Astrocyte of the hippocampus (primary cell): ENCODE measurements around the gene ADGRA3.

ENCODE experiments used
- DNase-seq: peaks from one replicate; pipeline ENCODE4 v3.0.0; 2011; ENCODE audit warnings: low read depth, low spot score

ADGRA3 gene, protein sequence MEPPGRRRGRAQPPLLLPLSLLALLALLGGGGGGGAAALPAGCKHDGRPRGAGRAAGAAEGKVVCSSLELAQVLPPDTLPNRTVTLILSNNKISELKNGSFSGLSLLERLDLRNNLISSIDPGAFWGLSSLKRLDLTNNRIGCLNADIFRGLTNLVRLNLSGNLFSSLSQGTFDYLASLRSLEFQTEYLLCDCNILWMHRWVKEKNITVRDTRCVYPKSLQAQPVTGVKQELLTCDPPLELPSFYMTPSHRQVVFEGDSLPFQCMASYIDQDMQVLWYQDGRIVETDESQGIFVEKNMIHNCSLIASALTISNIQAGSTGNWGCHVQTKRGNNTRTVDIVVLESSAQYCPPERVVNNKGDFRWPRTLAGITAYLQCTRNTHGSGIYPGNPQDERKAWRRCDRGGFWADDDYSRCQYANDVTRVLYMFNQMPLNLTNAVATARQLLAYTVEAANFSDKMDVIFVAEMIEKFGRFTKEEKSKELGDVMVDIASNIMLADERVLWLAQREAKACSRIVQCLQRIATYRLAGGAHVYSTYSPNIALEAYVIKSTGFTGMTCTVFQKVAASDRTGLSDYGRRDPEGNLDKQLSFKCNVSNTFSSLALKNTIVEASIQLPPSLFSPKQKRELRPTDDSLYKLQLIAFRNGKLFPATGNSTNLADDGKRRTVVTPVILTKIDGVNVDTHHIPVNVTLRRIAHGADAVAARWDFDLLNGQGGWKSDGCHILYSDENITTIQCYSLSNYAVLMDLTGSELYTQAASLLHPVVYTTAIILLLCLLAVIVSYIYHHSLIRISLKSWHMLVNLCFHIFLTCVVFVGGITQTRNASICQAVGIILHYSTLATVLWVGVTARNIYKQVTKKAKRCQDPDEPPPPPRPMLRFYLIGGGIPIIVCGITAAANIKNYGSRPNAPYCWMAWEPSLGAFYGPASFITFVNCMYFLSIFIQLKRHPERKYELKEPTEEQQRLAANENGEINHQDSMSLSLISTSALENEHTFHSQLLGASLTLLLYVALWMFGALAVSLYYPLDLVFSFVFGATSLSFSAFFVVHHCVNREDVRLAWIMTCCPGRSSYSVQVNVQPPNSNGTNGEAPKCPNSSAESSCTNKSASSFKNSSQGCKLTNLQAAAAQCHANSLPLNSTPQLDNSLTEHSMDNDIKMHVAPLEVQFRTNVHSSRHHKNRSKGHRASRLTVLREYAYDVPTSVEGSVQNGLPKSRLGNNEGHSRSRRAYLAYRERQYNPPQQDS (N-terminal part only)

DNA sequence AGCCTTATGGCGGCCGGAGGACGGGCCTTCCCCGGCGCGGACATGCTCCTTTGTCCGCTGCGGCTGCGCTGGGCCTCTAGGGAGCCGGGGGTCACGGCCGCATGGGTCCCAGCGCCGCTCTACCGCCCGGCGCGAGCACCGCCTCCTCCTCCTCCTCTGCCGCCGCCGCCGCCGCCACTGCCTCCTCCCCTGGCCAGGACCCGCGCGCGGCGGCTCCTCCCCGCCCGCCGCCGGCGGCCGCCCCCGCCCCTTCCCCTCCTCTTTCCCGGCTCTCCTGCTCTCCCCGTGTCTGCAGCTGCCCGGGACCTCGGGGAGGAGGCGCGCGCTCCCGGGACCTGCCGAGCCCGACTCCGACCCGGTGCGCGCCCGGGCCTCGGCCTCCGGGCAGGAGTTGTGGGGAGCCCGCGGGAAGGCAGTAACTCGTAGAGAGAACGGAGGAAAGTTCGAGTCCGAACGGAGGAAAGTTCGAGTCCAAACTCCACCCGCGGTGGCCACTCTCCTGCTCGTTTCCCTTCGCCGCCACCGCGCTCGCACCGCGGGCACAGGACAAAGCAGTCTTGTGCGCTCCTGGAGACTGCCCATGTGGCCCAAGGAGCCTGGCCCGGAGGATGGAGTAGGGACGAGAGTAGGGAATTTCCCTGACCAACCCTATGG, at the start of gene ADGRA3:
TSS of gene ADGRA3 (minus strand) at position 179 of the 654 bp plus-strand sequence. CDS start 282 bp downstream, outside the sequence.
- peak; percentile 90 for DNase-seq

- no peak for DNase-seq
These were observed 40.6 kb upstream of the ADGRA3 start for GRCh38 chr4:22556495-22556894.

- no peak for DNase-seq
These were observed 38.8 kb upstream of the ADGRA3 start for GRCh38 chr4:22554670-22555069.

DNA sequence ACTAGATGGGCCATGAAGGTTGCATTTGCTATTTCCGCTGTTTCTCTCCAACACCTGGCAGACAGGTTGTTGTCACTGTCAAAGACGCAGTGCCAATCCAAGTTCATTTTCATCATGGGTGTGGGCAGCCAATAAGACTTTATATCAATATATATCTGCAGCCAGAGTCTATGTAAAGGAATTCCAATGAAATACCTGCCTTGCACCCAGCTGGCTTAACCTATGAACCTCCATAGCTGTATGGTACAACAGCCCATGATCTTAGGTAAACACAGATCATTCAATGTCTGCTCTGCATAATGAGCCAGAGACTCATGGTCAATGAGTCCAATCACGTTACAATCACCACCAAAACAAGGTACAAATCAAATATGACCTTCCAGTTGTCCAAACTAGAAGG, 37.7 kb upstream of the ADGRA3 start:
- DNase-seq, result no peak

GRCh38 chr4:22552812-22553211, 36.9 kb upstream of the ADGRA3 start:
- DNase-seq, result no peak

DNA sequence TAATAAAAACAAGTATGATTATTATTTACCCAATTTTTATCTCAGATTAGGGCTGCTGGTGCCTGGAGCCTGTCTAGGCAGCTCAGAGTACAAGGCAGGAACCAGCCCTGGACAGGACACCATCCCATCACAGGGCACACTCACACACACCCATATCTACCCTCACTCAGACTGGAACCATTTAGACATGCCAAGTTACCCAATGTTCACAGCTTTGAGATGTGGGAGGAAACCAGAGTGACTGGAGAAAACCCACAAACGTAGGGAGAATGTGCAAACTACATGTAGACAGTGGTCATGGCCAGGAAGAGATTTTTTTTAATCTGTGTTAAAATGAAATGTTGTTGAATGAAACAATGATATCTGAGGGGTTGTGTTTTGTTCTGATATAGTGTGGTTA, 35.7 kb upstream of the ADGRA3 start:
- DNase-seq, result no peak

DNA sequence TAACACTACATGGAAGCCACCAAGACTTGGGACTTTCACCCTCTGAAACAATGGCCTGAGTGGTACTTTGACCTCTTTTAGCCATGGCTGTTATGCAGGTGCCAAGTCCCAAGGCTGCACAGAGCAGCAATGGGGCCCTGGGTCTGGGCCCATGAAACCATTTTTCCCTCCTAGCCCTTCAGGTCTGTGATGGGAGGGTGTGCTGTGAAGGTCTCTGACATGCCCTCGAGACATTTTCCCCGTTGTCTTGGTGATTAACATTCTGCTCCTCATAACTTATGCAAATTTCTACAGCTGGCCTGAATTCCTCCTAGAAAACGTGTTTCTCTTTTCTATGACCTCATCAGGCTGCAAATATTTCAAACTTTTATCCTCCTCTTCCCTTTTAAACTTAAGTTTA, 30.4 kb upstream of the ADGRA3 start:
- DNase-seq, result no peak

- DNase-seq, result no peak
These were observed 23.4 kb upstream of the ADGRA3 start for GRCh38 chr4:22539251-22539650.

GRCh38 chr4:22537864-22538263, 22.0 kb upstream of the ADGRA3 start:
- DNase-seq, result no peak

DNA sequence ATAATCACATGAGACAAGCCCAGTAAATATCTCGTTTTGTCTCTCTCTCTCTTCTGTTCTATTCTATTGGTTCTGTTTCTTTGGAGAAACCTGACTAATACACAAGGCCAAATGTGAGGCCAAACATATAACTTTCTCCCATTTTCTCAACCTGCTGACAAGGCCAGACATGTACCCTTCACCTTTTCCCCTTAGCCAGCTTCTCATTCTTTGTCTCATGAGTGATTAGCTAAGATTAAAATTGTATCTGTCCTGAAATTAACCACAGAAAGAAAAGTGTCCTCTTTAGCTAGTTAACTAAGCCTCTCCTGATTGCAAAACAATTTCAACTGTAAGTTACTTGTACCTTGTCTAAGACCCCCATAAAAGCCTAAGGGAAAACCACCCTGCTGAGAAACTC, 18.5 kb upstream of the ADGRA3 start:
- no peak for DNase-seq

GRCh38 chr4:22532896-22533295, 17.0 kb upstream of the ADGRA3 start:
- DNase-seq, result no peak

DNA sequence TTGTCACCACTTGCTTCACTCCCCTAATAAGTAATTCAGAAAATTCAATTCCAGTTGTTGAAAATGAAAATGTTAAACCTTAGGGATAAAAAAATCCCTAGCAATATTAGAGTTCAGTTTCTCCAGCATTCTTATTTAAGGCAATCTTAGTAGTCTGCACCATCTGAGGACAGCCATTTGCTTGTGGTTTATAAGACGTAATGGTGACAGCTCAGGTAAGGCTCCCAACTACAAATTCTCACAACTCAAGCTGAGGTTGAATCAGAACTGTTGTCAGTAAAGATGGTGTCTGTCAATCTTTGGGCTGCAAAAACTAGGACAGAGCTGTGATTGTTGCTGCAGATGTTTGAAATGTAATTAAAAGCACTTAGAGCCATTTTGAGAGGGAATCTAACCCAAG, 16.3 kb upstream of the ADGRA3 start:
- DNase-seq, result no peak

DNA sequence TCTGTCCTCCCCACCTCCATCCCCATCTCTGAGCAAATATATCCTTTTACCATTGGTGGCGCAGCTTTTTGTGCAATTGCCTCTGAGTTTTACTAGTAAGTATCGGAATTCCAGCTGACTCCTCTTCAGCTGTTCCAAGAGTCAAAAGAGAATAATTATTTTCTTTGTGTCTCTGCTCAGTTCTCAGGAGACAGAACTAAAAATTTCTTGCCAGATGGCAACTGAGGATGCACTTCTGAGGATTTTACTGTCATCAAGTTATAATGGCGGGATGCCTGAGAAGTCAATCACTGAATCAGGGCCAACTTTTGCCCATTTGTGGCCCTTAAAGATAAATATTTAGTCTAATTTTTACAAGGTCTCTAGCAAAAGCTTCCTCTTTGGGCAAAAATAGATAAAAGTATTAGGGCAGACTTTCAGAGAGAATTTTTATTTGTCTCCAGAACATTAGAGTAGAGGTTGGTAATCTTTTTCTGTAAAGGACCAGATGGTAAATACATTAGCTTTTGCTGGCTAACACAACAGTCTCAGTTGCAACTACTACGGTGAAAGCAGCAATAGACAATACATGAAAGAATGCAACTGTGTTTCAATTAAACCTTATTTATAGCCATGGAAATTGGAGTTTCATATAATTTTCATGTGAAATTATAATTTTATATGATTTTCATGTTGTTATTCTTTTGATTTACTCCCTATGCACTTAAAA, 15.6 kb upstream of the ADGRA3 start:
- DNase-seq, result no peak

DNA sequence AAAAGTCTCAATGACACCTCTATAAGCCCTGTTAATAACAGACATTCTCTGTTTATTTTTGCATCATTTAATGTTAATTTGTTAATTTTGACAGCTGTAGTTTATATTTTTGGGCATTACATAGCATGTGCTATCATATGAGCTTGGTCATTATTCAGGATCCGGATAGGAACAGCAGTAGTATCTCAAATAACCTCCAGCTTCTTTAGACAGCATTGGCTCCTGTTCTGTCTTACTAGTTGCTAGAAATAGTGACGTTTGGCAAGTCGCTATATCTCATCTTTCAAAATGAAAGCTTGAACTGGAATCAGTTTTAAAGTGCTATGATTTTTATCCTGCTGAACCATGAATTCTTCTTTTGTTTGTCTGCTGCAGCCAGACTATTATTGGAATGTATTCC, 9.0 kb upstream of the ADGRA3 start:
- no peak for DNase-seq

DNA sequence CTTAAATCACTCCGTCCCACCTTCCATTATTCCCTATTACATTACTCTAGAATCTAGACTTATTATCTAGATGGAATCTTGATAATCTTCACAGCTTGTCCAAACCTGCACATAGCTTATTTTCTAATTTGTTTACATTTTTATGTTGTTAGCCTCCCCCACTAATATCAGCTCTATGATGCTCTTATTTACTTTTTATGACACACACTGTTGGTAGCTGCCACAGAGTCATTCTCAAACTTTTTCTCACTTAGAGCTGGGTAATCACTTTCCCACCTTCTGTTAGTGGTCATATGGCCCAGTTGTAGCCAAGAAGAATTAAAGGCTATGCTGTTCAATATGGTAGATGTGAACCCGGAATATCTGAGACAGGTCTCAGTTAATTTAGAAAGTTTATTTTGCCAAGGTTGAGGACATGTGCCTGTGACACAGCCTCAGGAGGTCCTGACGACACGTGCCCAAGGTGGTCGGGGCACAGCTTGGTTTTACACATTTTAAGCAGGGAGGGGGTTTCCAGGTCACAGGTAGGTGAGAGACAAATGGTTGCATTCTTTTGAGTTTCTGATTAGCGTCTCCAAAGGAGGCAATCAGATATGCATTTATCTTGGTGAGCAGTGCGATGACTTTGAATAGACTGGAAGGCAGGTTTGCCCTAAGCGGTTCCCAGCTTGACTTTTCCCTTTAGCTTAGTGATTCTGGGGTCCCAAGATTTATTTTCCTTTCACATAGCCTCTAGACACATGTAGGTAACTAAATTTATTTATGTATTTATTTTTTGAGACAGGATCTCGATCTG, 7.0 kb upstream of the ADGRA3 start:
- no peak for DNase-seq

DNA sequence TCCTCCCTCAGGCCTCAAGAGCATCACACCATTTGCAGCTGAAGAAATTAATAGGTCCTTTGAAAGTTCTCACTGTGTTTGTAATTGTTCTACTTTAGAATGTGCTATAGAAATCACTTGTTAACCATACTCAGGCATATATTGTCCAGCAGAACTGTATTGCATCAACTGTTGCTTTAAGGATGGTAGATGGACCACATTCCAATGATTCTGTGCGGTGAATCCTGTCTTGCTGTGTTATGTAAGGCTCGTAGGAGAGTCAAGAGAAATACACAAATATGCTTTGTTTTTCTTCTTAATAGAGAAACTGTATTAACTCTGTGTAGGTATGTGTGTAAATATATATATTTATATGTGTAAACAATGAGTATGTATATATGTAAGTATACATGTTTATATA, 6.3 kb upstream of the ADGRA3 start:
- no peak for DNase-seq

- DNase-seq, result no peak
These were observed 5.4 kb upstream of the ADGRA3 start for GRCh38 chr4:22521240-22521639.

DNA sequence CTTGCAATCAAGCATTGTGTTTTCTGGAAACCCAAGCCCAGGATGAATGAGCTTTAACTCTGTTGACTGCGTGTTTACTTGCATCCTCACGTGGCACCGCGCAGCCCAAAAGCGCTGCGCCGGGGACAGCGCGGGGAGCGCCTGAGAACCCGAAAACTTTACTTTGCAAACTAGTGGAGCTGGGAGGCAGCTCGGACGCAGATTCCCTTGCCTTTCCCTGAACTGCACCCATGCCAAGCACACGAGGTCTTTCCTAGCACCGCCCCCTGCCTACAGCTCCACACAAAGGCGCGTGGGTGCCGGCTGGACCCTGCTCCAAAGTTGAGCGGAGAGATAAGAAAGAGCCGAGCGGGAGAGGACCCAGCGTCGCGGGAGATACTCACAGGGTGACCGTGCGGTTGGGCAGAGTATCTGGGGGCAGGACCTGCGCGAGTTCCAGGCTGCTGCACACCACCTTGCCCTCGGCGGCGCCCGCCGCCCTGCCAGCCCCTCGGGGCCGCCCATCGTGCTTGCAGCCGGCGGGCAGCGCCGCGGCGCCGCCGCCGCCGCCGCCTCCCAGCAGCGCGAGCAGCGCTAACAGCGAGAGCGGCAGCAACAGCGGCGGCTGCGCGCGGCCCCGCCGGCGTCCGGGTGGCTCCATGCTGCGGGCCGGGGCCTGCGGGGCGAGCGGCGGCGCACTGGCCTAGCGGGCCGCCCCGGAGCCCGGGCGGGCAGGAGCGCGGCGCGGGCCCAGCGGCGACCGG, 550 bp downstream of the ADGRA3 start:
- DNase-seq, result peak; percentile 83

- peak; percentile 73 for DNase-seq
These were observed 1.4 kb downstream of the ADGRA3 start for GRCh38 chr4:22514481-22514880.
